ENCODE measurements around the gene AKR1C1.

DNA sequence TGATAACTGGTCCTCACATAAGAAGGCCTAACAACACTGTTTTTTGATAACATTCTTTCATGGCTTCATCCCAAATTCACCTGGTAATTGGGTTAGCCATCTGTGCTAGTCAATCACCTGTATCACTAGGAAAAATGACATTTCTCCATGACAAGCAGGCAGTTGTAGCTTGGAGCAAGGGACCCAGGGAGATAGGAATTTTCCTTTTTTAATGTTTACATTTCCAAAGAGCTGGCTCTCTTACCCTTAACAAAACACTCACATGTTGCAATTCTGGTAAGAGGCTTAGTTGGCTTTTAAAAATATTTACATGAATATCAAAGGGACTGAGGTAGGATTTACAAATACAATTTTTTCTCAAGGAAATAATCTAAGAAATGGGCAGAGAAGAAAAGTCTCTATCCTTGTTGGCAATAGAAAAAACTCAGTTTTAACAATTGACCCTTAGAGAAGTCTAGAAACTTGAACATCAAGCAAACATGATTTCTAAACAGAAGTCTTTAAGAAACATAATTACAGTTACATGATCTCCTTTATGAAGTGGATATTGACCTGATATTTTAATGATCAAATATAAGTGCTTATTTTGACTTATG is 16.1 kb upstream of the AKR1C1 start:
- TF ChIP-seq TAF1 (IDR thresholded peaks at IDR 0.05; ENCODE audit: low read depth) (no peak), EGR1 (IDR thresholded peaks at IDR 0.05) (no peak), YY1 (IDR thresholded peaks at IDR 0.05; ENCODE audit: low read depth) (no peak), NFIC (IDR thresholded peaks at IDR 0.05) (no peak), CREB1 (IDR thresholded peaks at IDR 0.05; ENCODE audit: low read depth) (no peak), EP300 (IDR thresholded peaks at IDR 0.05; ENCODE audit: borderline replicate concordance) (no peak), FOXM1 (IDR thresholded peaks at IDR 0.05; ENCODE audit: borderline replicate concordance, low read depth) (no peak), TEAD4 (IDR thresholded peaks at IDR 0.05) (no peak), ZBTB7A (IDR thresholded peaks at IDR 0.05; ENCODE audit: low read depth) (no peak), RAD21 (IDR thresholded peaks at IDR 0.05; ENCODE audit: low read depth) (no peak)
- TF ChIP-seq, protein P1, sequence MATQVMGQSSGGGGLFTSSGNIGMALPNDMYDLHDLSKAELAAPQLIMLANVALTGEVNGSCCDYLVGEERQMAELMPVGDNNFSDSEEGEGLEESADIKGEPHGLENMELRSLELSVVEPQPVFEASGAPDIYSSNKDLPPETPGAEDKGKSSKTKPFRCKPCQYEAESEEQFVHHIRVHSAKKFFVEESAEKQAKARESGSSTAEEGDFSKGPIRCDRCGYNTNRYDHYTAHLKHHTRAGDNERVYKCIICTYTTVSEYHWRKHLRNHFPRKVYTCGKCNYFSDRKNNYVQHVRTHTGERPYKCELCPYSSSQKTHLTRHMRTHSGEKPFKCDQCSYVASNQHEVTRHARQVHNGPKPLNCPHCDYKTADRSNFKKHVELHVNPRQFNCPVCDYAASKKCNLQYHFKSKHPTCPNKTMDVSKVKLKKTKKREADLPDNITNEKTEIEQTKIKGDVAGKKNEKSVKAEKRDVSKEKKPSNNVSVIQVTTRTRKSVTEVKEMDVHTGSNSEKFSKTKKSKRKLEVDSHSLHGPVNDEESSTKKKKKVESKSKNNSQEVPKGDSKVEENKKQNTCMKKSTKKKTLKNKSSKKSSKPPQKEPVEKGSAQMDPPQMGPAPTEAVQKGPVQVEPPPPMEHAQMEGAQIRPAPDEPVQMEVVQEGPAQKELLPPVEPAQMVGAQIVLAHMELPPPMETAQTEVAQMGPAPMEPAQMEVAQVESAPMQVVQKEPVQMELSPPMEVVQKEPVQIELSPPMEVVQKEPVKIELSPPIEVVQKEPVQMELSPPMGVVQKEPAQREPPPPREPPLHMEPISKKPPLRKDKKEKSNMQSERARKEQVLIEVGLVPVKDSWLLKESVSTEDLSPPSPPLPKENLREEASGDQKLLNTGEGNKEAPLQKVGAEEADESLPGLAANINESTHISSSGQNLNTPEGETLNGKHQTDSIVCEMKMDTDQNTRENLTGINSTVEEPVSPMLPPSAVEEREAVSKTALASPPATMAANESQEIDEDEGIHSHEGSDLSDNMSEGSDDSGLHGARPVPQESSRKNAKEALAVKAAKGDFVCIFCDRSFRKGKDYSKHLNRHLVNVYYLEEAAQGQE (IDR thresholded peaks at IDR 0.05; ENCODE audit: low read depth): no peak
- TF ChIP-seq, protein P2, sequence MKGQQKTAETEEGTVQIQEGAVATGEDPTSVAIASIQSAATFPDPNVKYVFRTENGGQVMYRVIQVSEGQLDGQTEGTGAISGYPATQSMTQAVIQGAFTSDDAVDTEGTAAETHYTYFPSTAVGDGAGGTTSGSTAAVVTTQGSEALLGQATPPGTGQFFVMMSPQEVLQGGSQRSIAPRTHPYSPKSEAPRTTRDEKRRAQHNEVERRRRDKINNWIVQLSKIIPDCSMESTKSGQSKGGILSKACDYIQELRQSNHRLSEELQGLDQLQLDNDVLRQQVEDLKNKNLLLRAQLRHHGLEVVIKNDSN (IDR thresholded peaks at IDR 0.05): no peak

All from Ishikawa (cell line).